ENCODE data around the gene PITPNC1.
"Not testable (repeated sequence)": the region's sequence is repeated elsewhere in the genome, so short reads cannot be mapped to it uniquely, and the experiment has no call there.

Gene PITPNC1

DNA sequence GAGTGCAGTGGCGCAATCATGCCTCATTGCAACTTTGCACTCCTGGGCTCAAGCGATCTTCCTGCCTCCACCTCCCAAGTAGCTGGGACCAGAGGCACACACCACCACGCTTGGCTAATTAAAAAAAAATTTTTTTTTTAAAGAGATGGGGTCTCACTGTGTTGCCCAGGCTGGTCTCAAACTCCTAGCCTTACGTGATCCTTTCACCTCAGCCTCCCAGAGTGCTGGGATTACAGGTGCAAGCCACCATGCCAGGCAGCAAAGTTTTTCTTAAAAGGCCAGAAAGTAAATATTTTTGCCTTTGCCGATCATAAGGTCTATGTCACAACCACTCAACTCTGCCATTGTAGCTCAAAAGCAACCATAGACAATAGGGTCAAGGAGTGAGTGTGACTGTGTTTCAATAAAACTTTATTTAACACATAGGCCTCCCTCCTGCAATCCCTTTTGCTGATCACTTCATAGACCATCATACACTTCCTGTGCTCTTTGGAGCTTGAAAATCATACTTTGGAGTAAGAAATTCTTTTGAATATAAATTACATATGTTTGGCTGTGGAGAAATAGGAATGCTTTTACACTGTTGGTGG, 48.6 kb downstream of the PITPNC1 start:
- WGBS (ENCODE audit: extremely low coverage, insufficient coverage, insufficient read length): no CpG with 5 or more reads among the region's 5 CpGs
- H3K14ac ChIP-seq (ENCODE audit: low read length): no peak overlapping the region

DNA sequence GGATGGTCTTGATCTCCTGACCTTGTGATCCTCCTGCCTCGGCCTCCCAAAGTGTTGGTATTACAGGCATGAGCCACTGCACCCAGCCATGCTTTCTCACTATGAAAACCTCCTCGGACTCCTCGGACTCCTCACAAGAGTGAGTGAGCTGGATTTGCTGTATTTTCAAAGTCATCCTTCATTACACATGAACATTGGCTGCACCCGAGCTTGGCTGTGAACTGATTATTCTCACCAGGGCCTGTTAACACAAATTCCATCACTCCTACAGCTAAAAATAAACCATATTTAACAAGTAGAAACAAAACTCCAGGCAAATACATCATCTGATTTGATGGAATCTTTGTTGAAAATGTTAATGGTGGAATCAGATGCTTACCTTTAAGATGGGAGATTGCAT, 50.3 kb downstream of the PITPNC1 start:
- no peak overlapping the region for H3K4me2 ChIP-seq (ENCODE audit: low read length)
- DNase-seq: no peak
- no CpG with 5 or more reads among the region's 4 CpGs for WGBS (ENCODE audit: extremely low coverage, insufficient coverage, insufficient read length)

More for the DNA sequence above, 48.6 kb downstream of the PITPNC1 start:
- Histone ChIP-seq H3K4me1 (ENCODE audit: control insufficient read depth in 1 of 2, insufficient read depth in 2 of 2, low read length in 2 of 2) (peaks cover 0 to 2% of the 10 kb centered on the region in 2 experiments), H2AFZ (ENCODE audit: insufficient read depth, low read length, poor library complexity) (no peak overlapping the region), H2BK12ac (ENCODE audit: low read length) (no peak overlapping the region), H3K79me2 (ENCODE audit: control insufficient read depth, insufficient read depth, low read length, poor library complexity) (no peaks in the 10 kb centered on the region), H3K23ac (ENCODE audit: low read length) (no peak overlapping the region), H4K8ac (ENCODE audit: low read depth, low read length) (no peak overlapping the region), H3K27ac (ENCODE audit: low read depth, low read length) (no peak overlapping the region), H3K4me3 (ENCODE audit: low read depth, low read length) (no peak overlapping the region), H3K18ac (ENCODE audit: low read length) (no peak overlapping the region), H3K27me3 (ENCODE audit: insufficient read depth, low read length) (no peaks in the 10 kb centered on the region), H4K91ac (ENCODE audit: low read depth, low read length) (no peak overlapping the region), H2AK5ac (ENCODE audit: low read length) (no peak overlapping the region), H3K79me1 (ENCODE audit: low read length) (no peaks in the 10 kb centered on the region), H3K9ac (ENCODE audit: low read length) (no peak overlapping the region), H3K4ac (ENCODE audit: low read depth, low read length) (no peak overlapping the region), H3K4me2 (ENCODE audit: low read length) (no peak overlapping the region), H2BK5ac (ENCODE audit: low read depth, low read length, poor library complexity) (no peak overlapping the region), H3K9me3 (ENCODE audit: insufficient read depth, low read depth, low read length) (no peaks in the 10 kb centered on the region), H2BK120ac (ENCODE audit: insufficient read depth, low read length, poor library complexity) (no peak overlapping the region), H3K36me3 (ENCODE audit: control insufficient read depth in 1 of 2, insufficient read depth in 2 of 2, low read length in 2 of 2) (no peaks in the 10 kb centered on the region), H4K12ac (ENCODE audit: low read depth, low read length) (no peak overlapping the region)
- no peak for DNase-seq

GRCh38 chr17:67430515-67430914, 53.4 kb downstream of the PITPNC1 start:
- H4K91ac ChIP-seq (ENCODE audit: low read depth, low read length); H3K9me3 ChIP-seq (ENCODE audit: insufficient read depth, low read depth, low read length); DNase-seq; H2AK5ac ChIP-seq (ENCODE audit: low read length); H3K27me3 ChIP-seq (ENCODE audit: insufficient read depth, low read length); H3K14ac ChIP-seq (ENCODE audit: low read length); H3K23ac ChIP-seq (ENCODE audit: low read length); H2AFZ ChIP-seq (ENCODE audit: insufficient read depth, low read length, poor library complexity); H2BK12ac ChIP-seq (ENCODE audit: low read length); H3K27ac ChIP-seq (ENCODE audit: low read depth, low read length); H3K36me3 ChIP-seq (ENCODE audit: control insufficient read depth in 1 of 2, insufficient read depth in 2 of 2, low read length in 2 of 2); H3K18ac ChIP-seq (ENCODE audit: low read length); H2BK120ac ChIP-seq (ENCODE audit: insufficient read depth, low read length, poor library complexity); H2BK5ac ChIP-seq (ENCODE audit: low read depth, low read length, poor library complexity); H3K79me2 ChIP-seq (ENCODE audit: control insufficient read depth, insufficient read depth, low read length, poor library complexity); H4K8ac ChIP-seq (ENCODE audit: low read depth, low read length); H3K79me1 ChIP-seq (ENCODE audit: low read length); H3K9ac ChIP-seq (ENCODE audit: low read length); H3K4me3 ChIP-seq (ENCODE audit: low read depth, low read length); H3K4me2 ChIP-seq (ENCODE audit: low read length); H3K4ac ChIP-seq (ENCODE audit: low read depth, low read length); H4K12ac ChIP-seq (ENCODE audit: low read depth, low read length): not testable (repeated sequence)
- no CpG with 5 or more reads among the region's 4 CpGs for WGBS (ENCODE audit: extremely low coverage, insufficient coverage, insufficient read length)
- peaks cover 7 to 12% of the 10 kb centered on the region in 2 experiments for H3K4me1 ChIP-seq (ENCODE audit: control insufficient read depth in 1 of 2, insufficient read depth in 2 of 2, low read length in 2 of 2)

More for the DNA sequence above, 50.3 kb downstream of the PITPNC1 start:
- Histone ChIP-seq H3K9me3 (ENCODE audit: insufficient read depth, low read depth, low read length) (no peaks in the 10 kb centered on the region), H3K4me3 (ENCODE audit: low read depth, low read length) (no peak overlapping the region), H2AFZ (ENCODE audit: insufficient read depth, low read length, poor library complexity) (no peak overlapping the region), H4K91ac (ENCODE audit: low read depth, low read length) (no peak overlapping the region), H4K8ac (ENCODE audit: low read depth, low read length) (no peak overlapping the region), H3K79me1 (ENCODE audit: low read length) (no peaks in the 10 kb centered on the region), H2BK5ac (ENCODE audit: low read depth, low read length, poor library complexity) (no peak overlapping the region), H3K27ac (ENCODE audit: low read depth, low read length) (no peak overlapping the region), H2BK12ac (ENCODE audit: low read length) (no peak overlapping the region), H3K4me1 (ENCODE audit: control insufficient read depth in 1 of 2, insufficient read depth in 2 of 2, low read length in 2 of 2) (peaks cover 2 to 3% of the 10 kb centered on the region in 2 experiments), H3K9ac (ENCODE audit: low read length) (no peak overlapping the region), H3K18ac (ENCODE audit: low read length) (no peak overlapping the region), H3K27me3 (ENCODE audit: insufficient read depth, low read length) (no peaks in the 10 kb centered on the region), H2BK120ac (ENCODE audit: insufficient read depth, low read length, poor library complexity) (no peak overlapping the region), H3K79me2 (ENCODE audit: control insufficient read depth, insufficient read depth, low read length, poor library complexity) (no peaks in the 10 kb centered on the region), H3K4ac (ENCODE audit: low read depth, low read length) (no peak overlapping the region), H3K14ac (ENCODE audit: low read length) (no peak overlapping the region), H2AK5ac (ENCODE audit: low read length) (no peak overlapping the region), H4K12ac (ENCODE audit: low read depth, low read length) (no peak overlapping the region), H3K23ac (ENCODE audit: low read length) (no peak overlapping the region), H3K36me3 (ENCODE audit: control insufficient read depth in 1 of 2, insufficient read depth in 2 of 2, low read length in 2 of 2) (no peaks in the 10 kb centered on the region)

GRCh38 chr17:67431249-67432015, 54.4 kb downstream of the PITPNC1 start:
- Histone ChIP-seq H4K91ac (ENCODE audit: low read depth, low read length) (no peak overlapping the region), H3K23ac (ENCODE audit: low read length) (no peak overlapping the region), H2BK5ac (ENCODE audit: low read depth, low read length, poor library complexity) (no peak overlapping the region), H2AFZ (ENCODE audit: insufficient read depth, low read length, poor library complexity) (no peak overlapping the region), H3K9ac (ENCODE audit: low read length) (no peak overlapping the region), H3K9me3 (ENCODE audit: insufficient read depth, low read depth, low read length) (no peaks in the 10 kb centered on the region), H3K18ac (ENCODE audit: low read length) (no peak overlapping the region), H3K4me2 (ENCODE audit: low read length) (no peak overlapping the region), H3K27ac (ENCODE audit: low read depth, low read length) (no peak overlapping the region), H4K8ac (ENCODE audit: low read depth, low read length) (no peak overlapping the region), H2BK120ac (ENCODE audit: insufficient read depth, low read length, poor library complexity) (no peak overlapping the region), H3K27me3 (ENCODE audit: insufficient read depth, low read length) (no peaks in the 10 kb centered on the region), H3K36me3 (ENCODE audit: control insufficient read depth in 1 of 2, insufficient read depth in 2 of 2, low read length in 2 of 2) (no peaks in the 10 kb centered on the region), H3K4me1 (ENCODE audit: control insufficient read depth in 1 of 2, insufficient read depth in 2 of 2, low read length in 2 of 2) (peaks cover 9 to 18% of the 10 kb centered on the region in 2 experiments), H3K14ac (ENCODE audit: low read length) (no peak overlapping the region), H3K79me1 (ENCODE audit: low read length) (no peaks in the 10 kb centered on the region), H2BK12ac (ENCODE audit: low read length) (no peak overlapping the region), H2AK5ac (ENCODE audit: low read length) (no peak overlapping the region), H3K4ac (ENCODE audit: low read depth, low read length) (no peak overlapping the region), H3K79me2 (ENCODE audit: control insufficient read depth, insufficient read depth, low read length, poor library complexity) (no peaks in the 10 kb centered on the region), H4K12ac (ENCODE audit: low read depth, low read length) (no peak overlapping the region), H3K4me3 (ENCODE audit: low read depth, low read length) (no peak overlapping the region)
- DNase-seq: peak; percentile 49 to 88
- WGBS (ENCODE audit: extremely low coverage, insufficient coverage, insufficient read length): no CpG with 5 or more reads among the region's 9 CpGs
